DMS 273 treated with DMSO at 0.1 percent for 48 hours (cell line): ENCODE results near the gene AKIP1.
A peak's percentile ranks its signal among the peaks of the same experiment; 100 is the strongest.

Source experiments
- DNase-seq: peaks from one replicate; lab custom pipeline; 2025; lab: John Stamatoyannopoulos, UW

The AKIP1 gene

GRCh38 chr11:8961401-8961800 lies 50.4 kb downstream of the AKIP1 start:
- DNase-seq: no peak

GRCh38 chr11:8962841-8963240 lies 51.9 kb downstream of the AKIP1 start:
- no peak for DNase-seq

GRCh38 chr11:8963569-8964323 lies 52.8 kb downstream of the AKIP1 start:
- DNase-seq: peak; percentile 29

DNA sequence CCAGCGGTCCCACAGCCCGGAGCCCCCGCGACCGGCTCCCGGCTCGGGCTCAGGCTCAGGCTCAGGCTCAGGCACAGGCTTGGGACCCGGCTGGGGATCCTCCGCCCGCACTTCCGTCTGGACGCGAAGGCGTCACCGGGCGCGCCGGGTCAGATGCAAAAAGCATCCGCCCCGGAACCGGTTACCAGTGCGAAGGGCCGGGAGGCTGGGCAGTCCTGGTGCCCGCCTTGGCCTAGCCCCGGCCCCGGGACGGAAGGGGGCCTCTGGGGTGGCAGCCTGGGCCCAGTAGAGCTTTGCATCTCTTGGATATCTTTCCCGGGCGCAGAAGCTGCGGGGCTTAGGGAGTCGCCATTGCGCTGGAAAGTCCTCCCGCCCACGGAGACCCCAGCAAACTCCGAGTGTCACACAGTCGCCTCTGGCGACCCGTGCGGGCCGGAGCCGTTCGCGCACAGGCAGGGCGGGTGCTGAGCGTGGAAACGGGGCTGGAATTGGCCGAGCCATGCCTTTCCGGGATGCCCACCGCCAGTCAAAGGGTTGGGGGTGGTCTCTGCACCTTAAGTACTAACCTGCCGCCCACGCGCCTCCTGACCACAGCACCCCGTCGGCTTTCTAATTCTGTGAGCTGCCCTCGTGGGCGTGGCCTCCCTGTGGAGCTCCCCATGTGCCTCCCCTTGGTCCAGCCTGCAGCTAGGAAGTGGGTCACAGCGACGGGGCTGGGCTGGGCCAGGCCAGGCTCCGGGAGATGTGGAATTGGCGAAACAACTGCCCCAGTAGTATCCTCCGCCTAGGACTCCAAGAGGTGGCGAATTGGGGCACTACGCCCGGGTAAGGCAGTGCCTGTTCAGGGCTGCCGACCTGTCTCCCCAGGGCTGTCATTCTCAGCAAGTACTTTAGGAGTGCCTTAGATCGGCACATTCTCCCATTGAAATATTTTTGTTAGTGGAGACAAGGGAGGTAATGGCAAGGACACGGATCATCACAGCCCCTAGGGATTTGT lies 53.6 kb downstream of the AKIP1 start, which contains the start of gene TMEM9B:
TMEM9B (minus strand) TSS at position 119 of the 997 bp plus-strand sequence. CDS start 129 bp downstream, outside the sequence.
- peak; percentile 48 for DNase-seq

GRCh38 chr11:8967184-8967583 lies 56.2 kb downstream of the AKIP1 start:
- DNase-seq: no peak
